Skeletal muscle cell (primary cell): ENCODE results near the gene XIAP.
"Not testable (repeated sequence)": the region's sequence is repeated elsewhere in the genome, so short reads cannot be mapped to it uniquely, and the experiment has no call there.

Experiments used
- DNase-seq: peaks from one replicate; pipeline ENCODE4 v3.0.0-alpha.2; 2010; ENCODE audit warnings: low read depth
- H3K4me3 ChIP-seq: 2 replicates; pipeline ENCODE4 v1.5.1; 2011; ENCODE audit warnings: low read depth, mild to moderate bottlenecking, control low read depth, low read length, moderate library complexity

Gene XIAP

GRCh38 chrX:123859846-123860838 is at the start of gene XIAP:
Gene XIAP (plus strand): TSS chrX:123860053. CDS start chrX:123885663, 25,610 bp downstream.
- peak within 1 kb of the TSS; percentile 60 for H3K4me3 ChIP-seq
- peak; percentile 69 for DNase-seq

- DNase-seq, result no peak
Observed at GRCh38 chrX:123814343-123814742, 45.5 kb upstream of the XIAP start.

GRCh38 chrX:123814934-123815394 is 44.9 kb upstream of the XIAP start:
- not testable (repeated sequence) for DNase-seq, H3K4me3 ChIP-seq

More at GRCh38 chrX:123814343-123814742, 45.5 kb upstream of the XIAP start:
- H3K4me3 ChIP-seq, result no peak overlapping the region

- DNase-seq, result no peak
- H3K4me3 ChIP-seq, result no peak overlapping the region
Observed at GRCh38 chrX:123817288-123817894, 42.5 kb upstream of the XIAP start.

GRCh38 chrX:123818243-123818642 is 41.6 kb upstream of the XIAP start:
- H3K4me3 ChIP-seq, result no peak overlapping the region
- DNase-seq, result no peak

GRCh38 chrX:123822965-123823364 is 36.9 kb upstream of the XIAP start:
- DNase-seq, result no peak
- H3K4me3 ChIP-seq, result no peak overlapping the region

GRCh38 chrX:123830309-123830708 is 29.5 kb upstream of the XIAP start:
- DNase-seq, result no peak
- H3K4me3 ChIP-seq, result no peak overlapping the region

GRCh38 chrX:123833387-123833786 is 26.5 kb upstream of the XIAP start:
- no peak for DNase-seq
- H3K4me3 ChIP-seq, result no peak overlapping the region

GRCh38 chrX:123834116-123834515 is 25.7 kb upstream of the XIAP start:
- no peak for DNase-seq
- no peak overlapping the region for H3K4me3 ChIP-seq

- DNase-seq, result no peak
- no peak overlapping the region for H3K4me3 ChIP-seq
Observed at GRCh38 chrX:123835661-123836371, 24.0 kb upstream of the XIAP start.

GRCh38 chrX:123845129-123845528 is 14.7 kb upstream of the XIAP start:
- H3K4me3 ChIP-seq, DNase-seq: not testable (repeated sequence)

- no peak overlapping the region for H3K4me3 ChIP-seq
- no peak for DNase-seq
Observed at GRCh38 chrX:123846577-123847038, 13.2 kb upstream of the XIAP start.

GRCh38 chrX:123847056-123847455 is 12.8 kb upstream of the XIAP start:
- H3K4me3 ChIP-seq, result no peak overlapping the region
- DNase-seq, result no peak

- H3K4me3 ChIP-seq, result no peak overlapping the region
- no peak for DNase-seq
Observed at GRCh38 chrX:123849096-123849495, 10.8 kb upstream of the XIAP start.

GRCh38 chrX:123849906-123850305 is 9.9 kb upstream of the XIAP start:
- not testable (repeated sequence) for DNase-seq, H3K4me3 ChIP-seq

- H3K4me3 ChIP-seq, result no peak overlapping the region
- no peak for DNase-seq
Observed at GRCh38 chrX:123851079-123851478, 8.8 kb upstream of the XIAP start.

- no peak for DNase-seq
- H3K4me3 ChIP-seq, result no peak overlapping the region
Observed at GRCh38 chrX:123854329-123854728, 5.5 kb upstream of the XIAP start.

- peak overlapping the region; percentile 60 for H3K4me3 ChIP-seq
- no peak for DNase-seq
Observed at GRCh38 chrX:123859409-123859845, 426 bp upstream of the XIAP start.

- DNase-seq, result no peak
- H3K4me3 ChIP-seq, result peak overlapping the region; percentile 60
Observed at GRCh38 chrX:123860983-123861382, 1.1 kb downstream of the XIAP start.

GRCh38 chrX:123869488-123869887 is 9.6 kb downstream of the XIAP start:
- DNase-seq, result no peak
- no peak overlapping the region for H3K4me3 ChIP-seq
